ENCODE data around the gene GNAL. TPM values are rescaled to one million over a fixed set of nuclear protein-coding genes. Genes with fewer than 3 reads are reported as not detected.

The GNAL gene
- total and polyA plus RNA-seq, 2 of the 4 experiments (the other 2 are of a cell fraction), result 0.15 to 0.36 TPM

DNA sequence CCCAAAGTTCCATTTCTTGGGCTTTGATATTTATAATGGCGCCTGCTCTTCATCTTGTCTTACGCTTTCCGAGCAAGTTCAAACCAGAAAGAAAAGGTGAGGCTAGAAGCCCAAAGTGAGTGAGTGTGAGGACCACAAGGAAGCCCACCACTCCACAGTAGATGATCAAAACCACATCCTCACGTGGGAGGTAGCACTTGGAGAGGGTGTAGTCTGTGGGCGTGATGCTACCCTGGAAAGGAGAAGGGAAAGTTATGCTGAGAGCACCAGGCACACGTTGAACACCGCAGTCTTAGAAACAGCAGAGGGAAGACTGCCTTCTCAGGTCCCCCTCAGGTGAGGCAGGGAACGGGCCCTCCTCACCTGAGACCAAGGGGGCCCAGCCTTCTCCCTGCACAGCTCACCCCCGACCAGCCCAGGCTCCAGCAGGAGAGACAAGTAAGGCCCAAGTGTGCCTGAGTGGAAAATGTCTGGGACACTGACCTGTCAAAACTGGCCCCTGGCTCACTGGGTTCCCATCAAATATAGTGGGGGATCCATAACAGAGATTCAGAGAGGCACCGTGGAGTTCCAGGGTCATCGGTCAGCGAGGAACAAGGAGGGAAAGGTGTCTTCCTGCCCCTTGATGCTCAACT is 195.4 kb downstream of the GNAL start:
- Histone ChIP-seq H3K56ac (ENCODE audit: extremely low read depth, insufficient read depth, low read length) (no peak overlapping the region), H3K4ac (ENCODE audit: low read depth, low read length) (no peak overlapping the region), H2BK20ac (ENCODE audit: low read depth, low read length) (no peak overlapping the region), H2BK15ac (ENCODE audit: low read depth, low read length) (no peak overlapping the region; the same call in 2 of the 3 replicates), H2AK5ac (ENCODE audit: low read depth, low read length) (no peak overlapping the region), H4K91ac (ENCODE audit: insufficient read depth, low read depth, low read length) (no peak overlapping the region; the same call in 1 of the 2 replicates), H3K9me3 (ENCODE audit: control insufficient read depth, insufficient read depth, low read length) (no peaks in the 10 kb centered on the region), H3K36me3 (ENCODE audit: control insufficient read depth, insufficient read depth, low read length) (peaks cover 30% of the 10 kb centered on the region), H3K9me1 (ENCODE audit: insufficient read depth, low read length) (peaks cover 7% of the 10 kb centered on the region), H3K14ac (replicated peaks; ENCODE audit: low read depth, low read length) (no peak overlapping the region), H4K8ac (ENCODE audit: low read depth in 2 of 2, low read length in 2 of 2) (no peak overlapping the region), H4K20me1 (ENCODE audit: insufficient read depth, low read length) (no peaks in the 10 kb centered on the region), H2AFZ (replicated peaks; ENCODE audit: low read length, poor library complexity) (no peak overlapping the region), H3K23ac (ENCODE audit: low read depth, low read length) (no peak overlapping the region), H2AK9ac (replicated peaks; ENCODE audit: low read depth, low read length, poor library complexity) (no peak overlapping the region), H3K18ac (ENCODE audit: low read depth, low read length) (no peak overlapping the region), H3K4me3 (ENCODE audit: insufficient read depth, low read depth, low read length) (no peak overlapping the region), H3K4me1 (ENCODE audit: control insufficient read depth, insufficient read depth, low read length) (no peaks in the 10 kb centered on the region), H2BK5ac (ENCODE audit: low read depth, low read length, poor library complexity, severe bottlenecking) (no peak overlapping the region), H3K79me1 (ENCODE audit: low read depth in 1 of 2, low read length in 2 of 2) (no peaks in the 10 kb centered on the region), H3K27me3 (ENCODE audit: control insufficient read depth, insufficient read depth, low read length) (no peaks in the 10 kb centered on the region), H3K9ac (ENCODE audit: low read depth, low read length) (no peak overlapping the region), H2BK120ac (ENCODE audit: low read depth, low read length) (peak overlapping the region; percentile 19; the same call in 1 of the 2 replicates), H4K5ac (ENCODE audit: low read depth, low read length) (no peak overlapping the region), H3K4me2 (ENCODE audit: low read depth, low read length) (no peak overlapping the region), H3K27ac (ENCODE audit: insufficient read depth, low read length) (no peak overlapping the region)
- BruUV-seq (replicated peaks), result no TSS peak
- ATAC-seq (ENCODE audit: low read depth) (no peak), DNase-seq (no peak)
- in situ Hi-C loops (cut with MboI; ENCODE audit: low sequenced_read_pairs), result no loop called here
- TF ChIP-seq SMC3 (IDR thresholded peaks at IDR 0.05; ENCODE audit: low read depth, low read length) (no peak), MXI1 (IDR thresholded peaks at IDR 0.05; ENCODE audit: borderline replicate concordance, low read depth, low read length) (no peak), CHD1 (IDR thresholded peaks at IDR 0.05; ENCODE audit: low read depth, low read length) (no peak), MAZ (IDR thresholded peaks at IDR 0.05; ENCODE audit: borderline replicate concordance, low read depth, low read length) (no peak), CEBPB (IDR thresholded peaks at IDR 0.05; ENCODE audit: low read depth, low read length) (no peak), RCOR1 (IDR thresholded peaks at IDR 0.05; ENCODE audit: insufficient replicate concordance, low read length) (no peak), POLR2A (IDR thresholded peaks at IDR 0.05; ENCODE audit: low read depth, low read length) (no peak), NFE2L2 (IDR thresholded peaks at IDR 0.05; ENCODE audit: low read depth, low read length) (no peak), RAD21 (IDR thresholded peaks at IDR 0.05; ENCODE audit: low read length) (no peak), RFX5 (IDR thresholded peaks at IDR 0.05; ENCODE audit: low read depth, low read length) (no peak), MAFK (IDR thresholded peaks at IDR 0.05; ENCODE audit: low read depth, low read length) (no peak), FOS (IDR thresholded peaks at IDR 0.05; ENCODE audit: low read depth, low read length) (no peak), BHLHE40 (IDR thresholded peaks at IDR 0.05; ENCODE audit: low read depth, low read length) (no peak)
- TF ChIP-seq, protein P1, sequence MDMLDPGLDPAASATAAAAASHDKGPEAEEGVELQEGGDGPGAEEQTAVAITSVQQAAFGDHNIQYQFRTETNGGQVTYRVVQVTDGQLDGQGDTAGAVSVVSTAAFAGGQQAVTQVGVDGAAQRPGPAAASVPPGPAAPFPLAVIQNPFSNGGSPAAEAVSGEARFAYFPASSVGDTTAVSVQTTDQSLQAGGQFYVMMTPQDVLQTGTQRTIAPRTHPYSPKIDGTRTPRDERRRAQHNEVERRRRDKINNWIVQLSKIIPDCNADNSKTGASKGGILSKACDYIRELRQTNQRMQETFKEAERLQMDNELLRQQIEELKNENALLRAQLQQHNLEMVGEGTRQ (IDR thresholded peaks at IDR 0.05; ENCODE audit: low read depth, low read length), result no peak
- TF ChIP-seq, protein P2, sequence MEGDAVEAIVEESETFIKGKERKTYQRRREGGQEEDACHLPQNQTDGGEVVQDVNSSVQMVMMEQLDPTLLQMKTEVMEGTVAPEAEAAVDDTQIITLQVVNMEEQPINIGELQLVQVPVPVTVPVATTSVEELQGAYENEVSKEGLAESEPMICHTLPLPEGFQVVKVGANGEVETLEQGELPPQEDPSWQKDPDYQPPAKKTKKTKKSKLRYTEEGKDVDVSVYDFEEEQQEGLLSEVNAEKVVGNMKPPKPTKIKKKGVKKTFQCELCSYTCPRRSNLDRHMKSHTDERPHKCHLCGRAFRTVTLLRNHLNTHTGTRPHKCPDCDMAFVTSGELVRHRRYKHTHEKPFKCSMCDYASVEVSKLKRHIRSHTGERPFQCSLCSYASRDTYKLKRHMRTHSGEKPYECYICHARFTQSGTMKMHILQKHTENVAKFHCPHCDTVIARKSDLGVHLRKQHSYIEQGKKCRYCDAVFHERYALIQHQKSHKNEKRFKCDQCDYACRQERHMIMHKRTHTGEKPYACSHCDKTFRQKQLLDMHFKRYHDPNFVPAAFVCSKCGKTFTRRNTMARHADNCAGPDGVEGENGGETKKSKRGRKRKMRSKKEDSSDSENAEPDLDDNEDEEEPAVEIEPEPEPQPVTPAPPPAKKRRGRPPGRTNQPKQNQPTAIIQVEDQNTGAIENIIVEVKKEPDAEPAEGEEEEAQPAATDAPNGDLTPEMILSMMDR (conservative IDR thresholded peaks at IDR 0.05; ENCODE audit: low read depth, low read length), result no peak
- TF ChIP-seq, protein P3, sequence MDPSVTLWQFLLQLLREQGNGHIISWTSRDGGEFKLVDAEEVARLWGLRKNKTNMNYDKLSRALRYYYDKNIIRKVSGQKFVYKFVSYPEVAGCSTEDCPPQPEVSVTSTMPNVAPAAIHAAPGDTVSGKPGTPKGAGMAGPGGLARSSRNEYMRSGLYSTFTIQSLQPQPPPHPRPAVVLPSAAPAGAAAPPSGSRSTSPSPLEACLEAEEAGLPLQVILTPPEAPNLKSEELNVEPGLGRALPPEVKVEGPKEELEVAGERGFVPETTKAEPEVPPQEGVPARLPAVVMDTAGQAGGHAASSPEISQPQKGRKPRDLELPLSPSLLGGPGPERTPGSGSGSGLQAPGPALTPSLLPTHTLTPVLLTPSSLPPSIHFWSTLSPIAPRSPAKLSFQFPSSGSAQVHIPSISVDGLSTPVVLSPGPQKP (IDR thresholded peaks at IDR 0.05; ENCODE audit: borderline replicate concordance, low read depth, low read length), result no peak
- WGBS, 2 experiments (ENCODE audit: extremely low coverage in 2 of 2, insufficient read length in 1 of 2), result no CpG with 5 or more reads among the region's 12 CpGs
- intact Hi-C loops (cut with micrococcal nuclease), result no loop called here
- ChIA-PET POLR2A (ENCODE audit: unreplicated experiment) (no interaction called here), CTCF (no interaction called here)
- dilution Hi-C loops (cut with HindIII; ENCODE audit: low sequenced_read_pairs, unreplicated experiment), result no loop called here
